Retinal pigment epithelial cell (primary cell): ENCODE measurements around the gene HAO1.

Experiments used
- DNase-seq: peaks from one replicate; pipeline ENCODE4 v3.0.0-alpha.2; 2010; ENCODE audit warnings: low read depth
- H3K4me3 ChIP-seq: 2 replicates; pipeline ENCODE4 v1.5.1; 2011; ENCODE audit warnings: mild to moderate bottlenecking, low read length, control low read depth, moderate library complexity
- TF ChIP-seq, protein P1 (sequence below): conservative IDR thresholded peaks from 2 replicates; pipeline ENCODE4 v1.5.1; 2011; ENCODE audit warnings: low read depth, low read length, control low read depth, inconsistent platforms

HAO1 gene

DNA sequence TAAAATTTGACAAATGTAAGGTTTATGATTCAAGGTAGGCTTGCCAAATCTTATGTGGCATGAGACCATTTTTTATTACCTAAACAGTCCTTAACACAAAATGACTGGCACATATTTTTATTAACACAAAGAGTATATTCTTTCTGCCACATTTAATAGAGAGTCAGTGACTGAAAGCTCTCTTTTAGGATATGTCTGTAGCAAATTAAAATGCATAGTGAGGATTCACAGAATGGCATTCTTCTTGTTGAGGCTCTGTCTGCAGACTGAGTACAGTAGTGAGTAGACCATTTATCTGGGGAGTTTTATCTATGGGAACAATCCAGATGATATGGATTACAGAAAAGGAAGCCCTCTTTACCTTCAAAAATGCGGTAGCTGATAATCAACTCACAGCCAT is 56.5 kb downstream of the HAO1 start:
- TF ChIP-seq, protein P1, sequence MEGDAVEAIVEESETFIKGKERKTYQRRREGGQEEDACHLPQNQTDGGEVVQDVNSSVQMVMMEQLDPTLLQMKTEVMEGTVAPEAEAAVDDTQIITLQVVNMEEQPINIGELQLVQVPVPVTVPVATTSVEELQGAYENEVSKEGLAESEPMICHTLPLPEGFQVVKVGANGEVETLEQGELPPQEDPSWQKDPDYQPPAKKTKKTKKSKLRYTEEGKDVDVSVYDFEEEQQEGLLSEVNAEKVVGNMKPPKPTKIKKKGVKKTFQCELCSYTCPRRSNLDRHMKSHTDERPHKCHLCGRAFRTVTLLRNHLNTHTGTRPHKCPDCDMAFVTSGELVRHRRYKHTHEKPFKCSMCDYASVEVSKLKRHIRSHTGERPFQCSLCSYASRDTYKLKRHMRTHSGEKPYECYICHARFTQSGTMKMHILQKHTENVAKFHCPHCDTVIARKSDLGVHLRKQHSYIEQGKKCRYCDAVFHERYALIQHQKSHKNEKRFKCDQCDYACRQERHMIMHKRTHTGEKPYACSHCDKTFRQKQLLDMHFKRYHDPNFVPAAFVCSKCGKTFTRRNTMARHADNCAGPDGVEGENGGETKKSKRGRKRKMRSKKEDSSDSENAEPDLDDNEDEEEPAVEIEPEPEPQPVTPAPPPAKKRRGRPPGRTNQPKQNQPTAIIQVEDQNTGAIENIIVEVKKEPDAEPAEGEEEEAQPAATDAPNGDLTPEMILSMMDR: no peak
- no peak overlapping the region for H3K4me3 ChIP-seq

GRCh38 chr20:7883309-7883708 is 56.9 kb downstream of the HAO1 start:
- TF ChIP-seq, protein P1: no peak
- DNase-seq: no peak
- H3K4me3 ChIP-seq: no peak overlapping the region

More for the DNA sequence above, 56.5 kb downstream of the HAO1 start:
- DNase-seq: no peak

DNA sequence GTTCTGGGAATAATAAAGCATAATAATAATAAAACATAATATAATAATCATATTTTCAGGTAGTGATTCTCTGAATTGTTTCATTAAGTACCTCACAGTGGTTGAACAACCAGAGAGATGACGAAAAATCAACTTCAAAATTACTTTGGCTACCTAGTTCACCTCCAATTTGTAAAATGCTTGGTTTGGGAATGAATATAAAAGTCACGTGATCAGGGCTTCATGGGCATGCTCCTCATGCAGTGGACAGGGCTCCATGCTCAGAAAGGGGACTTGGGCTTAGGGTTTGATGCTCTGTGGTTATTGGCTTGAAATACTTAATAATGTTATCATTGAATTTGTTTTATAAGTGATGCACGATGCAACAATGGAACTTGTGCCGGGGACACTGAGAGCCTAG is 58.2 kb downstream of the HAO1 start:
- DNase-seq: no peak
- TF ChIP-seq, protein P1: no peak
- no peak overlapping the region for H3K4me3 ChIP-seq

DNA sequence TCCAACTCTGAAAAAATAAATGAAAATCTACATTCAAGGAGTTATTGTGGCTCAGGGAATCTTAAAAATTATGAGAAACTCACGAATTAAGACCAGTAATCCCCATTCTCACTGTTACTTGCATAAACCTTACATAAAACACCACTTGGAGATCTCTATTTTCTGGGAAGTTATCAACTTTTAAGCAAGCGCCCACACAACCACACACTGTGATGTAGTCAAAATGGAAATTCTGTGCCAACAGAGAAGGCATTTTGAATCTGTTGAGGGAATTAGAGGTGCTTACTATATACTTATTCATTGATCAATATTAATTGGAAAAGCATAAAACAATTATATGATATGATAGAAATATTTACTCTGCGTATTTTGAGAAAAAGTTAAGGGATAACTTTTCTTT is 58.7 kb downstream of the HAO1 start:
- TF ChIP-seq, protein P1: no peak
- no peak overlapping the region for H3K4me3 ChIP-seq
- DNase-seq: no peak

GRCh38 chr20:7879883-7880282 is 60.4 kb downstream of the HAO1 start:
- no peak overlapping the region for H3K4me3 ChIP-seq
- TF ChIP-seq, protein P1: no peak
- no peak for DNase-seq

DNA sequence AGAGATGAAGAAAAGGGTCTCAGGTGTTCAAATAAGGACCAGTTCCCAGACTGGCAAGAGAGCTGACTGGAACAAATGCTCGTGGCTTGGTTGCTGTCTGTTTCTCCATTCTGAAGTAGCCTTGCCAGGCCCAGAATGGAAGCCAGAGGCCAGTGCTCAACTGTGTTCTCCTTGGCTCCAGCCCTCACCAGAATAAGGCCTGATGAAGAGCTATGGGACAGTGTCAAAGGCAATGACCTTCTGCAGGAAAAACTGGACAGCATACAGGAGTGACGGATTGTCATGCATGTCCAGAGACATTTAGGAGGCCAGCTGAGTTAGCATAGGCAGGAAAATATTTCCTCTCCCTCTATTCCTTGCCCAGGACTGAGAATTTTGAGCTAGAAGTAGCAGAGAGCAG is 72.2 kb downstream of the HAO1 start:
- DNase-seq: no peak

DNA sequence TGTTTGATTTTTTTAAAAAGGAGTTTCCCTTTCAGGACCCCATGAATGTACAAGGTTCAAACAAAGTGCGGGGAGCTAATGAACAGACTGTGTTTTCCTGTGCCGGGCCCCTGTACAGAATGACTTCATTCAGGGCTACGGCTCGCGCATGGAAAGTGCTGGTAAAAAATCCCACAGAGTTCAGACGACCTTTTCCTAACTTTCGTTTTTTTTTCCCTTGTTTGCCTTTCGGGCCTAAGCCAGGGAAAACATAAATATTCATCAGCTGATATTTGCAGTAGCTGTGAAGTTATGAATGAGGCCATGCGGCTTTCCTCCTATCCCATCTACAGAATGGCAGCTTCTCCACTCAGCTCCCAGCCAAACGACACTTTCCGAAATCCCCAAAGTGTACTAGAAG is 74.0 kb downstream of the HAO1 start:
- no peak for DNase-seq
- H3K4me3 ChIP-seq: no peak overlapping the region
- TF ChIP-seq, protein P1: no peak

More for the DNA sequence above, 72.2 kb downstream of the HAO1 start:
- no peak overlapping the region for H3K4me3 ChIP-seq
- TF ChIP-seq, protein P1: no peak
